Astrocyte of the cerebellum (primary cell): ENCODE measurements around the gene CCDC91.

Source experiments
- DNase-seq: peaks from one replicate; pipeline ENCODE4 v3.0.0-alpha.2; 2011; ENCODE audit warnings: low read depth
- H3K4me3 ChIP-seq: 2 replicates; pipeline ENCODE4 v1.5.1; 2011; ENCODE audit warnings: mild to moderate bottlenecking, low read depth, low read length, moderate library complexity
- in situ Hi-C: cut with HindIII; loops from 2 replicates; pipeline ENCODE4 v1.10.0; 2017; ENCODE audit warnings: low sequenced_read_pairs
- TF ChIP-seq, protein P1 (sequence below): IDR thresholded peaks from 2 replicates; pipeline ENCODE4 v1.5.1; 2012; ENCODE audit warnings: low read length, low read depth, moderate library complexity, mild to moderate bottlenecking; ENCODE audit errors: missing control alignments

CCDC91 gene

DNA sequence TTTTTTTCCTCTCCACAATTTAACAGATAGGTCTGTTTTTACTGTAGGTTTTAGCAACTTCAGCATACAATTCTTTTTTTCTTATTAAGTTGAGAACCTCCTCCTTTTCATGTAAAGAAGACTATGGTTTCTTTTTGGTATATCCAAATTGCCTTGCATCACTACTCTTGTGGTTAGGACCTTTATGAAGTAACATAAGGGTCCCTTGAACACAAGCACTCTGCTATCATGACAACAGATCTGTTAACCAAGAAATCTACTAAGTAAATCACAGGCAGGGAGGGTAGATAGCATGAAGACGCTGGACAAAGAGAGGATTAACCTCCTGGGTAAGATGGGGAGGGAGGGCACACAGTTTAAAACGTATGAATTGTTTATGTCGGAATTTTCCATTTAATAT, 380.6 kb downstream of the CCDC91 start:
- in situ Hi-C loops, result no loop called here

DNA sequence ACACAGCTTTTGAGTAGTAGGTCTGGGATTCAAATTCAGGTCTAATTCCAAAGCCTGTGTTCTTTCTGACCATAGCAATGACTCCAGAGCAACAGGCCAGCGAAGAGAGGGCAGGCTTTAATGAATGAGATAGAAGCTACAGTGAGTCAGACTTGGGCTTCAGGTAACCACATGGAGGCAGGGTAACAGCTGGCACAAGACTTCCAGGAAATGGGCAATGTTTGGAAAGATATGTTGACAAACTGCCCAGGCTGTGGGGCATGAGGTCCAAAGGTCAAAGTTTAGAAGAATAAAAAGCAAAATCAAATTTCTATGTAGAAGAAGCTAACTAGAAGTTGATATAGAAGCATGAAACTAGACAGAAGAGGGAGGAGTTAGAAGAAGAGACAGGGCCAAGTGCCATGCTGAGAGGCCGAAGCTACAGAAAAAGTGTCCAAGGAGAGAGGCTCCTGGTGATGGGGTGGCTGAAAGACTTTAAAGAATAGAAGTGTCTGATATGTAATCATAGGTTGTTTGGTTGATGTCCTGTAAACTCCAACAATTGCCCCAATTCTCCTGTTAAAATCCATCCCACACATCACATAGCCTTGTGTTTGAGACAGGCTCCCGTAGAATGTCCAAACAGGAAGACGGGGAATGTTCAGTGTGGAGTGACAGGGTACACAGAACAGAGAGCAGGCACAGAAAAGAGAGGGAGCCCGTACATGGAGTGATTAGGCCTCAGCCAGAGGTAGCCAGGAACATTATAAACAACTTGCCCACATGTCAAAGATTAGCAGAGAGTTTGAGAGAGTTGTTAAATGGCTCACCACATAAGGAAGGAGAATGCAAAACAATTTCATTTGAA, 384.7 kb downstream of the CCDC91 start:
- TF ChIP-seq, protein P1, sequence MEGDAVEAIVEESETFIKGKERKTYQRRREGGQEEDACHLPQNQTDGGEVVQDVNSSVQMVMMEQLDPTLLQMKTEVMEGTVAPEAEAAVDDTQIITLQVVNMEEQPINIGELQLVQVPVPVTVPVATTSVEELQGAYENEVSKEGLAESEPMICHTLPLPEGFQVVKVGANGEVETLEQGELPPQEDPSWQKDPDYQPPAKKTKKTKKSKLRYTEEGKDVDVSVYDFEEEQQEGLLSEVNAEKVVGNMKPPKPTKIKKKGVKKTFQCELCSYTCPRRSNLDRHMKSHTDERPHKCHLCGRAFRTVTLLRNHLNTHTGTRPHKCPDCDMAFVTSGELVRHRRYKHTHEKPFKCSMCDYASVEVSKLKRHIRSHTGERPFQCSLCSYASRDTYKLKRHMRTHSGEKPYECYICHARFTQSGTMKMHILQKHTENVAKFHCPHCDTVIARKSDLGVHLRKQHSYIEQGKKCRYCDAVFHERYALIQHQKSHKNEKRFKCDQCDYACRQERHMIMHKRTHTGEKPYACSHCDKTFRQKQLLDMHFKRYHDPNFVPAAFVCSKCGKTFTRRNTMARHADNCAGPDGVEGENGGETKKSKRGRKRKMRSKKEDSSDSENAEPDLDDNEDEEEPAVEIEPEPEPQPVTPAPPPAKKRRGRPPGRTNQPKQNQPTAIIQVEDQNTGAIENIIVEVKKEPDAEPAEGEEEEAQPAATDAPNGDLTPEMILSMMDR, result no peak
- no peak for DNase-seq
- no peak overlapping the region for H3K4me3 ChIP-seq
- in situ Hi-C loops, result no loop called here

More for the DNA sequence above, 380.6 kb downstream of the CCDC91 start:
- TF ChIP-seq, protein P1, result no peak
- H3K4me3 ChIP-seq, result no peak overlapping the region
- no peak for DNase-seq

DNA sequence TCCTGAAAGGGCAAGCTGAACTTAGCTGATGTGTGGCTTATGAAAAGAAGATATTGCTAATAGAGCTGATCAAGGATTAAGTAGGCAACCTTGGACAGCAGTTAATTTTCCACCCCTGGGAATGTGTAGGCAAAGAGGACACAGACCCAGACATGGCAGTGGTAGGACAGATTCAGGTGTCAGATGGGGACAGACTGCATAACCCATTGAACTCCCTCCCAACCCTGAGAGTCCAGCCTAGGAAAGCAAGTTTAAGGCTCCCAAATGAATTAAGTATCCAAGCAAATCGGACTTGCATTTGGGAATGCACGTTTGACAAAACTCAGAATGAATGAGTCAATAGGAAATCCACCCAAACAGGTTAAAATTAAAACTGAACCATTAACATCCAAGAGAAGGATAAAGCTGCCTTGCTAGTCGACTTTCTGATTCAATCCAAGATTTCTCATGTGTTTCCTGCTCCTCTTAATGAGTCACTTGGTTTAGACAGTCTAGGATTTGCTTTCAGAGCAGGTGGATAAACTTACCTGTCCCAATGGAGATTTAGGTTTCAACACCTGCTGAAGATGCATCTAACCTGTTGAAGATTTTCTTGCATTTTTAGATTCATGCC, 385.4 kb downstream of the CCDC91 start:
- no peak for DNase-seq
- in situ Hi-C loops, result no loop called here
- TF ChIP-seq, protein P1, result no peak
- H3K4me3 ChIP-seq, result no peak overlapping the region

DNA sequence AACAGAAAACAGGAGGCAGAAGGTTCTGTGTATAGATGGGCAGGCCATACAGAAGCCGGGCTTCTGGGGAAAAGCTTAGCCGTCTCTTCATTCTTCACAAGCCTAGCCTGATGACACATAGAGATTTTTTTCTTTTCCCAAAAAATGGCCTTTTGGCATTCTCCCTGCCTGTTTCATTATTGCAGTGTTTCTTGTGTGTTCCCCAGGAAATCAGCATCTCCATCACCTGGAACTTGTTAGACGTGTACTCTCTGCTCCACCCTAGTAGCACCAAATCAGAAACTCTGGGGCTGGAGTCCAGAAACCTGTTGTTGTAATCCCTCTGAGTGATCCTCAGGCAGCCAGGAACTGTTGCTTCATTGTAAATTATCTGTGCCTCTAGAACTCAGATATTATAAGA, 388.1 kb downstream of the CCDC91 start:
- DNase-seq, result no peak
- no peak overlapping the region for H3K4me3 ChIP-seq
- TF ChIP-seq, protein P1, result no peak
- in situ Hi-C loops, result no loop called here

DNA sequence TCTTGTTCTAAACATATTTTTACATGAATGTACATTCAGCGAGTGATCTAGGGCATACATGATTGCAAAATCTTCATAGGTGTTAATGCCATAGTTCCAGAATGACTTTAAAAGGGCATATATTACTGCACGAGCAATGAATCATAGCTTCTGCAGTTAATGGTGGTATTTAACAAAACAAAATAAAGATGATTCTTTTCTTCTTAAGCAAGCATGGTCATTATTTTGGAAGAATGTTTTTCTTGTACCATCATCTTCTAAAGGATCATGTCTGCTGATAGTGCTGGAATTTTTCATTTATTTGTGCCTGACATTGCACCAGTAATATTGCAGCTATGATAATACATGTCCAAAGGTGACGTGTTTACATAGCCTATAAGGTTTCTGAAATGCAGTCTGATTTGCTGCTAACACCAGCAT, 388.6 kb downstream of the CCDC91 start:
- no peak for DNase-seq
- TF ChIP-seq, protein P1, result no peak
- no peak overlapping the region for H3K4me3 ChIP-seq
- in situ Hi-C loops, result no loop called here

DNA sequence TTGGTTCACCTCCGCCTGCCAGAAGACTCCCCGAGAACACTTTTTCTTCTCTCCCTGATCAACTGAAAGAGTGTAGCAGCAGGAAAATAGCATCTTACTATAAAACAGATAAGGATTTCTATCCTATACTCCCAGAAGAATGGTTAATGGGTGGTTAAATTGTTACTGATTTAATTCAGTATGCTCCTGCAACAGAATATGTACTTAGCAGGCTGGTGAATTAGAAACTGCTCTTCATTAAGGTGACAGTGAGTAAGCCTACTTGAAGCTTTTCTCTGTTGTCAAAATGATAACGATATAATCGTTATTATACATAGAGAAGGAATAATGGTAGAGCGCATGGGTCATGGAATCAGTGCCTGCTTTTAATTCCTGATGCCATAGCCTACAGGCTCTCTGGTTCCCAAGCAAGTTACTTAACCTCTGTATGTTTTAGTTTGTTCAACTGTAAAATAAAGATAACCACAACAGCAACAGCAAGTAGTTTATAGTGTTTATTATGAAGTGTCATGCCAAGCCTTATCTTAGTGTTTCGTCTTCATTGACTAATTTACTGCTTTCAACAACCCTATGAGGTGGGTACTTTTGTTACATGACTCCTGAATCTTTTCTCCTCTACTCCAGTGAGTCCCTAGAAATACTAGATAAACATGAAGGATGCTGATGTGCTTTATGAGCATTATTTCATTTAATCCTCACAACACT, 392.6 kb downstream of the CCDC91 start:
- in situ Hi-C loops, result no loop called here
- TF ChIP-seq, protein P1, result no peak
- H3K4me3 ChIP-seq, result no peak overlapping the region
- DNase-seq, result no peak
